Colonic mucosa (tissue), 4 donors: ENCODE data around the gene DDX3X. TPM values are rescaled to one million over a fixed set of nuclear protein-coding genes. Genes with fewer than 3 reads are reported as not detected.
"Not testable (repeated sequence)": the region's sequence is repeated elsewhere in the genome, so short reads cannot be mapped to it uniquely, and the experiment has no call there.

Source experiments
- DNase-seq: peaks from one replicate; pipeline ENCODE4 v3.0.0-alpha.2; 2020
- H3K27ac ChIP-seq: fragments of 200-600 bp; one replicate; pipeline ENCODE4 v1.8.0; 2021
- H3K27me3 ChIP-seq: fragments of 200-600 bp; one replicate; pipeline ENCODE4 v1.8.0; 2021
- H3K36me3 ChIP-seq: fragments of 200-600 bp; one replicate; pipeline ENCODE4 v1.8.0; 2021
- H3K4me1 ChIP-seq: fragments of 200-600 bp; one replicate; pipeline ENCODE4 v1.8.0; 2021; ENCODE audit warnings: mild to moderate bottlenecking
- H3K4me3 ChIP-seq: fragments of 200-600 bp; one replicate; pipeline ENCODE4 v1.8.0; 2021
- H3K9ac ChIP-seq, 2 donors: one replicate each; pipeline ENCODE4 v1.7.0; 2013; ENCODE audit warnings: control low read depth in 2 of 2, low read depth in 2 of 2, low read length in 2 of 2
- H3K9me3 ChIP-seq: fragments of 200-600 bp; one replicate; pipeline ENCODE4 v1.8.0; 2021
- intact Hi-C: fragments of 100-400 bp; cut with DNase I; formaldehyde crosslinking; loops from one replicate; pipeline ENCODE4 v1.14.1; 2022
- total RNA-seq, 2 donors: library from RNA; stranded (reverse); fragmentation: NEBNext Ultra II Directional in 1 of 2; extraction: Animal tissue kit (Norgen Biotek cat#: 25700) in 1 of 2; gene quantifications; one replicate each; pipeline ENCODE4 v1.2.1, GENCODE V29; 2021
- TF ChIP-seq, protein P1 (sequence below): fragments of 200-600 bp; IDR thresholded peaks from one replicate; pipeline ENCODE4 v1.8.0; 2022; ENCODE audit warnings: antibody characterized with exemption, mild to moderate bottlenecking
- donor health status: healthy.
- donor health status: DM: no; HTN: no; CAD: no.
- donor health status: DM: no; HTN: no; CAD: no.

DDX3X gene
- total RNA-seq, 2 donors from 2014 or later = 192 to 318 TPM

DNA sequence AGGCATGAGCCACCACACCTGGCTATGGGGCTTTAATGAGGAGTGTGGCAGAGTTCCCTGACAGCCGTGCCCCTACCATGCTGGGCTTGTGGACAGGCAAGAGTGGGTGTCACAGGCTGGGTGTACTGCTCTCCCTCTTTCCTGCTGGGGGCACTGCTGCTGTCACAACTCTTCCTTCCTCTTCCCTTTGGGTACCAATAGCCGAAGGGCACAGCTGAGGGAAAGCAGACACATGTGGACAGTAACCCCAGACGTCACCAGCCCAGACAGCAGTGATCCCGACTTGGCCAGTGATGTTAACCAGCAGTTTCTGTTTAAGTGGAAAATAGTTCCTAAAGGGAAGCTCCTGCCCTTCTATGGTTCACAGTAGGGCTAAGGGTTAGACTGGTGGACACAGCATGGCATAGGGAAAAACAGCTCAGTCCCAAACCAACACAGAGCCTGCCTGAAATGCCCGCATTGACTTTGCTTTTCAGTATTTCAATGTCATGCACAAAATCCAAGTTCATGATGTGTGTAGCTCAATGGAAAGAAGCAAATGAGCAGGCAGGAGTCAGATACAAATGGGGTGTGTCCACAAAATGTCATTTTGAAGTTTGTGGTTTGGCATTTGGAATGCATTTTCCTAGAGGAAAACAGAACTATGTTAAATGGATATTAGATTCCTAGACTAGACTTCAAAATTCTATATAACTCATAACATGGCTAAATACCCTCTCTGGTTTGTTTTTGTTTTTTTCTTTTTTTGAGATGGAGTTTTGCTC, 24.9 kb upstream of the DDX3X start:
- intact Hi-C loops = no loop called here

GRCh38 chrX:41312786-41313185, 21.2 kb upstream of the DDX3X start:
- Histone ChIP-seq H3K9ac (no peak overlapping the region), H3K9me3 (no peaks in the 10 kb centered on the region), H3K27ac (no peak overlapping the region), H3K4me3 (no peak overlapping the region), H3K36me3 (no peaks in the 10 kb centered on the region), H3K27me3 (no peaks in the 10 kb centered on the region), H3K4me1 (no peaks in the 10 kb centered on the region)
- TF ChIP-seq, protein P1, sequence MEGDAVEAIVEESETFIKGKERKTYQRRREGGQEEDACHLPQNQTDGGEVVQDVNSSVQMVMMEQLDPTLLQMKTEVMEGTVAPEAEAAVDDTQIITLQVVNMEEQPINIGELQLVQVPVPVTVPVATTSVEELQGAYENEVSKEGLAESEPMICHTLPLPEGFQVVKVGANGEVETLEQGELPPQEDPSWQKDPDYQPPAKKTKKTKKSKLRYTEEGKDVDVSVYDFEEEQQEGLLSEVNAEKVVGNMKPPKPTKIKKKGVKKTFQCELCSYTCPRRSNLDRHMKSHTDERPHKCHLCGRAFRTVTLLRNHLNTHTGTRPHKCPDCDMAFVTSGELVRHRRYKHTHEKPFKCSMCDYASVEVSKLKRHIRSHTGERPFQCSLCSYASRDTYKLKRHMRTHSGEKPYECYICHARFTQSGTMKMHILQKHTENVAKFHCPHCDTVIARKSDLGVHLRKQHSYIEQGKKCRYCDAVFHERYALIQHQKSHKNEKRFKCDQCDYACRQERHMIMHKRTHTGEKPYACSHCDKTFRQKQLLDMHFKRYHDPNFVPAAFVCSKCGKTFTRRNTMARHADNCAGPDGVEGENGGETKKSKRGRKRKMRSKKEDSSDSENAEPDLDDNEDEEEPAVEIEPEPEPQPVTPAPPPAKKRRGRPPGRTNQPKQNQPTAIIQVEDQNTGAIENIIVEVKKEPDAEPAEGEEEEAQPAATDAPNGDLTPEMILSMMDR = no peak
- intact Hi-C loops = no loop called here
- DNase-seq = no peak

More for the DNA sequence above, 24.9 kb upstream of the DDX3X start:
- no peaks in the 10 kb centered on the region for H3K27me3 ChIP-seq
- no peak for DNase-seq
- TF ChIP-seq, protein P1 = no peak
- H3K27ac ChIP-seq = no peak overlapping the region
- H3K4me1 ChIP-seq = no peaks in the 10 kb centered on the region
- no peaks in the 10 kb centered on the region for H3K36me3 ChIP-seq
- no peak overlapping the region for H3K9ac ChIP-seq
- no peak overlapping the region for H3K4me3 ChIP-seq
- no peaks in the 10 kb centered on the region for H3K9me3 ChIP-seq

DNA sequence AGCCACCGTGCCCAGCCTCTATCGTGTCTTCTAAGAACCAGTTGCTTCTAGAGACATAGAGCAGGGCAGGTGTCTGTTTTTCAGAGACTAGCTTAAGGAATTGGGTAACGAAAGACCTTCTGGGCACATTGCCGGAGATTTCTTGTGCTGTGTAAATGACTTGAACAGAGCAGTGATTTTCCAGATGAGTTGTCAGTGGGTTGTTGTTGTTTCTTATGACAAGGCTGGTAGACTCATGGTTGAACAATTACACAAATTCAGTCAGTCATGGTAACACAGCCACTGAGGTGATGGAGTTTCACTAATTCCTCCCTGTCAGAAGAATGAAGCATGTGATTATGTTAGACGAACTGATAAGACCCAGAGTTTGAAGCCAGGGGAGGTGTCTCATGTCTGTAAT, 20.5 kb upstream of the DDX3X start:
- no peak overlapping the region for H3K27ac ChIP-seq
- H3K9me3 ChIP-seq = no peaks in the 10 kb centered on the region
- no peaks in the 10 kb centered on the region for H3K4me1 ChIP-seq
- TF ChIP-seq, protein P1 = no peak
- intact Hi-C loops = no loop called here
- no peaks in the 10 kb centered on the region for H3K36me3 ChIP-seq
- no peak for DNase-seq
- no peak overlapping the region for H3K4me3 ChIP-seq
- no peaks in the 10 kb centered on the region for H3K27me3 ChIP-seq
- H3K9ac ChIP-seq = no peak overlapping the region

DNA sequence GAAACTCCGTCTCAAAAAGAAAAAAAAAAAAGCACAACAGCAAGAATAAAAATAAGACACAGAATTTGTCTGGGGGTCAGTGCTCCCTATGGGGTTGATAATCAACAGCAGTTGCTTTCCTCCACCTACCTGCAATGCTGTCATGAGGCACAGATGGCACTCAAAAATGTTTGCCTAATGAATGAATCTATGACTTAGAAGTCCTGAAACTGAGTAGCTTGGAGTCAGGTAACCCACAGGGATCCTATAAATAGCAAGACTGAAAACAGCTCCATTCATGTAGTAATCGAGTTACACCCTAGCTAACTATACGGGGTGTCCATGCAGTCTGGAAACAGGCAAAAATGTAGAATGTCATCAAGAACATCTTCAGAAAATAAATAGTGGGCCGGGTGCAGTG, 19.8 kb upstream of the DDX3X start:
- intact Hi-C loops = no loop called here
- Histone ChIP-seq H3K36me3 (no peaks in the 10 kb centered on the region), H3K4me3 (no peak overlapping the region), H3K27ac (no peak overlapping the region), H3K9ac (no peak overlapping the region), H3K4me1 (no peaks in the 10 kb centered on the region), H3K27me3 (no peaks in the 10 kb centered on the region), H3K9me3 (no peaks in the 10 kb centered on the region)
- no peak for DNase-seq
- TF ChIP-seq, protein P1 = no peak

GRCh38 chrX:41314881-41315280, 19.1 kb upstream of the DDX3X start:
- no peaks in the 10 kb centered on the region for H3K4me1 ChIP-seq
- H3K27me3 ChIP-seq = no peaks in the 10 kb centered on the region
- H3K36me3 ChIP-seq = no peaks in the 10 kb centered on the region
- no peak overlapping the region for H3K9ac ChIP-seq
- no peaks in the 10 kb centered on the region for H3K9me3 ChIP-seq
- no peak for DNase-seq
- no peak overlapping the region for H3K27ac ChIP-seq
- TF ChIP-seq, protein P1 = no peak
- no peak overlapping the region for H3K4me3 ChIP-seq
- intact Hi-C loops = no loop called here

GRCh38 chrX:41316266-41316665, 17.7 kb upstream of the DDX3X start:
- H3K27me3 ChIP-seq = not testable (repeated sequence)

More at GRCh38 chrX:41316266-41316665, 17.7 kb upstream of the DDX3X start:
- H3K27ac ChIP-seq, DNase-seq, H3K9me3 ChIP-seq, H3K36me3 ChIP-seq, H3K4me3 ChIP-seq, H3K9ac ChIP-seq, intact Hi-C loops, H3K4me1 ChIP-seq: not testable (repeated sequence)
